Calu3 (cell line): ENCODE measurements around the gene NEUROD2. TPM values are rescaled to one million over a fixed set of nuclear protein-coding genes. Genes with fewer than 3 reads are reported as not detected.

Experiments
- Bru-seq: library from RNA; stranded (reverse); fragments of 400-500 nt; gene quantifications from one replicate; lab custom pipeline; 2021; lab: Mats Ljungman, UMichigan
- BruChase-seq, 2 experiments: library from RNA; stranded (reverse); fragments of 400-500 nt; gene quantifications; one replicate each; lab custom pipeline; 2021; lab: Mats Ljungman, UMichigan
- BruUV-seq: library from RNA; stranded (reverse); fragments of 400-500 nt; replicated peaks from 2 replicates; lab custom pipeline; 2021; lab: Mats Ljungman, UMichigan
- CTCF ChIA-PET: fragments of 300-600 bp; sonication (Branson Sonifier 250); formaldehyde crosslinking; loops from one replicate; lab custom pipeline; 2022; ENCODE audit warnings: antibody characterized with exemption; lab: Charles Lee
- DNase-seq: peaks from one replicate; pipeline ENCODE4 v3.0.0; 2022
- H3K27ac Mint-ChIP-seq: one replicate; pipeline ENCODE4 v1.8.0; 2022; ENCODE audit warnings: mixed read lengths; ENCODE audit not compliant: unreplicated experiment
- H3K27me3 Mint-ChIP-seq: one replicate; pipeline ENCODE4 v1.8.0; 2022; ENCODE audit warnings: mixed read lengths; ENCODE audit not compliant: unreplicated experiment
- H3K36me3 Mint-ChIP-seq: one replicate; pipeline ENCODE4 v1.8.0; 2022; ENCODE audit warnings: mild to moderate bottlenecking, moderate library complexity, mixed read lengths; ENCODE audit not compliant: insufficient read depth, unreplicated experiment
- H3K4me1 Mint-ChIP-seq: one replicate; pipeline ENCODE4 v1.8.0; 2022; ENCODE audit warnings: mild to moderate bottlenecking, low read depth, mixed read lengths; ENCODE audit not compliant: unreplicated experiment
- H3K4me3 Mint-ChIP-seq: one replicate; pipeline ENCODE4 v1.8.0; 2022; ENCODE audit warnings: mild to moderate bottlenecking, low read depth, moderate library complexity, mixed read lengths; ENCODE audit not compliant: unreplicated experiment
- H3K9me3 Mint-ChIP-seq: one replicate; pipeline ENCODE4 v1.8.0; 2022; ENCODE audit warnings: low read depth, mixed read lengths; ENCODE audit not compliant: unreplicated experiment
- CTCF ChIP-seq: fragments of 200-600 bp; IDR thresholded peaks from one replicate; pipeline ENCODE4 v1.8.0; 2022; ENCODE audit warnings: antibody characterized with exemption; ENCODE audit not compliant: unreplicated experiment
- intact Hi-C: fragments of 100-400 bp; cut with micrococcal nuclease; formaldehyde crosslinking; loops from one replicate; pipeline ENCODE4 v1.10.0; 2022; ENCODE audit not compliant: unreplicated experiment
- long read RNA-seq: library from polyadenylated mRNA; stranded (forward); transcript quantifications from one replicate; pipeline ENCODE4 v2.0.0, GENCODE V29; 2022
- total RNA-seq: library from RNA; stranded (reverse); gene quantifications from 2 replicates; pipeline ENCODE4 v1.2.3, GENCODE V29; 2022

Gene NEUROD2
- total RNA-seq (not detected in 2 replicates), Bru-seq, nascent RNA (not detected), BruChase-seq, experiment 1, labeled RNA remaining after a 6-hour chase (not detected), BruChase-seq, experiment 2, labeled RNA remaining after a 2-hour chase (percentile 22 among the genes with signal in this experiment)
- long read RNA-seq: 0 reads

GRCh38 chr17:39607851-39608130, at the start of gene NEUROD2:
NEUROD2 (minus strand) TSS chr17:39607920; CDS start chr17:39606599, 1,321 bp downstream.
- H3K4me3 Mint-ChIP-seq: peak within 1 kb of the TSS; percentile 61
- TF ChIP-seq CTCF: no peak
- peak within 1 kb of the TSS; percentile 3 for H3K27ac Mint-ChIP-seq
- H3K9me3 Mint-ChIP-seq: no peaks in the 10 kb centered on the region
- H3K36me3 Mint-ChIP-seq: peaks cover 47% of the 10 kb centered on the region
- peaks cover 100% of the 10 kb centered on the region for H3K27me3 Mint-ChIP-seq
- intact Hi-C loops: no loop called here
- BruUV-seq: no TSS peak
- CTCF ChIA-PET: interaction anchor here (0.6 to 76.7 kb wide), 12 partner anchors 19 to 807 kb away, joined by 3 to 42089 read pairs (median 4); partner anchors contain the start of genes ERBB2, GRB7, GSDMA and MIEN1
- peaks cover 43% of the 10 kb centered on the region for H3K4me1 Mint-ChIP-seq
- DNase-seq: peak; percentile 82

GRCh38 chr17:39655105-39655504, 47.4 kb upstream of the NEUROD2 start:
- Mint-ChIP-seq H3K4me1 (peaks cover 23% of the 10 kb centered on the region), H3K27me3 (no peaks in the 10 kb centered on the region), H3K36me3 (peaks cover 70% of the 10 kb centered on the region), H3K27ac (no peak overlapping the region), H3K4me3 (no peak overlapping the region), H3K9me3 (no peaks in the 10 kb centered on the region)
- intact Hi-C loops: no loop called here
- CTCF ChIA-PET: interaction anchor here (0.6 to 161.2 kb wide), 41 partner anchors 35 to 1186 kb away, joined by 3 to 42089 read pairs (median 7); partner anchors contain the start of genes CASC3, ERBB2, GRB7 and GSDMA
- TSS peak; percentile 30 for BruUV-seq
- DNase-seq: no peak
- TF ChIP-seq CTCF: no peak

- intact Hi-C loops: loop anchor here (1.0 to 5.0 kb wide), 7 partner anchors 15 to 129 kb away; partner anchors contain the start of genes ERBB2, PNMT and STARD3
- Mint-ChIP-seq H3K27me3 (no peaks in the 10 kb centered on the region), H3K4me1 (peaks cover 23% of the 10 kb centered on the region), H3K27ac (no peak overlapping the region), H3K9me3 (no peaks in the 10 kb centered on the region), H3K36me3 (peaks cover 57% of the 10 kb centered on the region), H3K4me3 (no peak overlapping the region)
- CTCF ChIA-PET: interaction anchor here (0.7 to 161.2 kb wide), 59 partner anchors 33 to 900 kb away, joined by 3 to 42089 read pairs (median 6); partner anchors contain the start of genes CDK12, ERBB2, GRB7 and GSDMA
- no TSS peak for BruUV-seq
- peak; percentile 100 for DNase-seq
- no peak for TF ChIP-seq CTCF
Observed at GRCh38 chr17:39653662-39654331, 46.1 kb upstream of the NEUROD2 start.

GRCh38 chr17:39653316-39653661, 45.6 kb upstream of the NEUROD2 start:
- Mint-ChIP-seq H3K36me3 (peaks cover 52% of the 10 kb centered on the region), H3K4me1 (peaks cover 23% of the 10 kb centered on the region), H3K9me3 (no peaks in the 10 kb centered on the region), H3K27me3 (no peaks in the 10 kb centered on the region), H3K27ac (no peak overlapping the region), H3K4me3 (no peak overlapping the region)
- CTCF ChIA-PET: interaction anchor here (0.6 to 161.2 kb wide), 50 partner anchors 33 to 846 kb away, joined by 3 to 42089 read pairs (median 8); partner anchors contain the start of genes CDK12, ERBB2, GRB7 and GSDMA
- no TSS peak for BruUV-seq
- intact Hi-C loops: loop anchor here (1.0 to 5.0 kb wide), 5 partner anchors 16 to 129 kb away; partner anchors contain the start of genes ERBB2 and STARD3
- no peak for DNase-seq
- TF ChIP-seq CTCF: no peak
